Neutrophil (primary cell): ENCODE data around the gene LRIT2.

Experiments used
- H3K27ac ChIP-seq: fragments of 200-600 bp; sonication (generic); 2 replicates; pipeline ENCODE4 v1.5.1; 2016; ENCODE audit warnings: mild to moderate bottlenecking, moderate library complexity
- H3K27me3 ChIP-seq: fragments of 200-600 bp; sonication (generic); 2 replicates; pipeline ENCODE4 v1.6.0; 2016; ENCODE audit warnings: mild to moderate bottlenecking
- H3K36me3 ChIP-seq: fragments of 200-600 bp; sonication (generic); 2 replicates; pipeline ENCODE4 v1.5.1; 2017
- H3K4me1 ChIP-seq, 2 experiments: fragments of 200-600 bp in 1 of 2; sonication (generic) in 1 of 2; 1 replicate in 1 of 2; 2 replicates in 1 of 2; pipeline versions ENCODE4 v1.5.1 to v1.6.1; 2013 to 2016; ENCODE audit warnings: low read depth in 1 of 2, low read length in 1 of 2, mild to moderate bottlenecking in 1 of 2, moderate library complexity in 1 of 2; ENCODE audit not compliant: control insufficient read depth in 1 of 2, insufficient read depth in 1 of 2
- H3K4me3 ChIP-seq, 2 experiments: fragments of 200-600 bp in 1 of 2; sonication (generic) in 1 of 2; 1 replicate in 1 of 2; 2 replicates in 1 of 2; pipeline ENCODE4 v1.5.1; 2013 to 2016; ENCODE audit warnings: low read depth in 1 of 2, low read length in 1 of 2, mild to moderate bottlenecking in 1 of 2, moderate library complexity in 1 of 2
- H3K9me3 ChIP-seq: fragments of 200-600 bp; sonication (generic); 2 replicates; pipeline ENCODE4 v1.5.1; 2016
- TF ChIP-seq, protein P1 (sequence below): fragments of 200-600 bp; sonication (generic); IDR thresholded peaks from 2 replicates; pipeline ENCODE4 v1.5.1; 2016; ENCODE audit warnings: antibody characterized with exemption

LRIT2 gene

DNA sequence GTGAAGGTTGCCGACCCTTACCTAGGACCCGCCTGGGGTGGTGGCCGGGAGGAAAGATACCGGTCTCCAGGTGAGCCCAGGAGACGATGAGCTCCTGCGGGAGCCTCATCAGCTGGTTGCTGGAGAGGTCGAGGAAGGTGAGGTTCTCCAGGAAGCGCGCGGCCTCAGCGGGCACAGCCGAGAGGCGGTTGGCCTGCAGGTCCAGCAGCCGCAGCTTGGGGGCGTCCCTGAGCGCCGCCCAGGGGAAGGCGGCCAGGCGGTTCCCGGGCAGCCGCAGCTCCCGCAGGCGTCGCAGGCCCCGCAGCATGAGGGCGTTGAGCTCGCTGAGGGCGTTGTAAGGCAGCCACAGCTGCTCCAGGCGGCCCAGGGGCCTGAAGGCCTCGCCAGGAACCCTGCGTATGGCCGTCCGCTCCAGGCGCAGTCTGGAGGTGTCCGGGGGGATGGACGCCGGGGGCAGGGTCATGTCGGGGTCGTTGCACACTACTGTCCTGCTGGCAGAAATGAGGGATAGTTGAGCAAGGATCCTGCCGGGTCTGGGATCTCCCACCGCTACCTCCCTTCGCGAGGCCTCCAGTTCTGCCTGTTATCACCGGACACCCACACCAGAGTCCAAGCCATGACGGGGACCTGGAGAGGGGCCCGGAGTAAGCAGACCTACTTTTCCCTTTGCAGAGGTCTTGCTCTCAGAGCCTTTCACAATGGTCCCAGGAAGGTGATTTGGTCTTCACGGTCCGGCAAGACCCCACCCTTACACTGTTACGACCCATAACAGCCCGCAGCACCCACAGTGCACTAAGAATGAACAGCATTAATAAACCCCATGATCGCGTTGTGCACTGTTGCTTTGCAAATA, 12.1 kb upstream of the LRIT2 start:
- Histone ChIP-seq H3K9me3 (no peaks in the 10 kb centered on the region), H3K27me3 (peaks cover 26% of the 10 kb centered on the region), H3K36me3 (no peaks in the 10 kb centered on the region), H3K4me1 (no peaks in the 10 kb centered on the region), H3K27ac (no peak overlapping the region), H3K4me3 (no peak overlapping the region)
- TF ChIP-seq, protein P1, sequence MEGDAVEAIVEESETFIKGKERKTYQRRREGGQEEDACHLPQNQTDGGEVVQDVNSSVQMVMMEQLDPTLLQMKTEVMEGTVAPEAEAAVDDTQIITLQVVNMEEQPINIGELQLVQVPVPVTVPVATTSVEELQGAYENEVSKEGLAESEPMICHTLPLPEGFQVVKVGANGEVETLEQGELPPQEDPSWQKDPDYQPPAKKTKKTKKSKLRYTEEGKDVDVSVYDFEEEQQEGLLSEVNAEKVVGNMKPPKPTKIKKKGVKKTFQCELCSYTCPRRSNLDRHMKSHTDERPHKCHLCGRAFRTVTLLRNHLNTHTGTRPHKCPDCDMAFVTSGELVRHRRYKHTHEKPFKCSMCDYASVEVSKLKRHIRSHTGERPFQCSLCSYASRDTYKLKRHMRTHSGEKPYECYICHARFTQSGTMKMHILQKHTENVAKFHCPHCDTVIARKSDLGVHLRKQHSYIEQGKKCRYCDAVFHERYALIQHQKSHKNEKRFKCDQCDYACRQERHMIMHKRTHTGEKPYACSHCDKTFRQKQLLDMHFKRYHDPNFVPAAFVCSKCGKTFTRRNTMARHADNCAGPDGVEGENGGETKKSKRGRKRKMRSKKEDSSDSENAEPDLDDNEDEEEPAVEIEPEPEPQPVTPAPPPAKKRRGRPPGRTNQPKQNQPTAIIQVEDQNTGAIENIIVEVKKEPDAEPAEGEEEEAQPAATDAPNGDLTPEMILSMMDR = no peak

DNA sequence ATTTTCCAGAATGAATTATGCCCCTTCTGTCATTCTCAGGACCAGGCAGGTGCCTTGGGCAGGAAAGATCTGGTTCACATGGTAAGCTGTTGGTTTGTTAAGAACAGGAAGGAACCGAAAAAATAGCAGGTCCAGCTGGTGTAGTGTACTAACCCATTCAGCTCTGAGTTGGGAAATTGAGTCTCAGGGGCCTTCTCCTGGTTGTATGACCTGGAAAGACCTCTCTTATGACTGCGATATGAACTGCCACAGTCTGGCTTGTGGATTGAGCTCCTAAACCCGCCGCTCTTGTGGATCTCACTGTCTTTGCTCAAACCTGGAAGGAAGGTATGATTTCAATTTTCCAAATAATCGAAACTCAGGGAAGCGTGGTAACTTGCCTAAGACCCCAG, 11.5 kb upstream of the LRIT2 start:
- Histone ChIP-seq H3K4me3 (no peak overlapping the region), H3K4me1 (no peaks in the 10 kb centered on the region), H3K27ac (no peak overlapping the region), H3K27me3 (peaks cover 26% of the 10 kb centered on the region), H3K36me3 (no peaks in the 10 kb centered on the region), H3K9me3 (no peaks in the 10 kb centered on the region)
- TF ChIP-seq, protein P1 = no peak

- TF ChIP-seq, protein P1 = no peak
- H3K27me3 ChIP-seq = peaks cover 26% of the 10 kb centered on the region
- H3K4me1 ChIP-seq = no peaks in the 10 kb centered on the region
- no peak overlapping the region for H3K4me3 ChIP-seq
- H3K36me3 ChIP-seq = no peaks in the 10 kb centered on the region
- no peaks in the 10 kb centered on the region for H3K9me3 ChIP-seq
- H3K27ac ChIP-seq = no peak overlapping the region
Measured at GRCh38 chr10:84235096-84235495, 9.8 kb upstream of the LRIT2 start.

DNA sequence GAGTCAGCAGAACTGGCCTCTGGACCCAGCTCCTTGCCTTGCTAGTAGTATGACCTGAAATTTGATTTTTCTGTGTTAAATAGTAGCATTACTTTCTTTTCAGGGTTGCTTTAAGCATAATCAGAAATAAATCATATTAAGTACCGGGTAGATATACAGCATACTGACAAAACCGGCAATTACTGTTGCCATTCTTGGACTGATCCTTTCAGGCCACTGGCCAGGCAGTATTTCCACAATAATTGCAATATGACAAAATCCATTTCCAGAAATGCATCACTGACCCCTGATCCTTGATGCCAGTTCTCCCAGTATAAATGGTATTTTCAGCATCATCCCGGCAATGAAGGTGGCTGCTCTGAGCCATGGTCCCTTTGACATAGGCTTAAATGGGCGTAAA, 9.1 kb upstream of the LRIT2 start:
- no peak overlapping the region for H3K4me3 ChIP-seq
- TF ChIP-seq, protein P1 = no peak

DNA sequence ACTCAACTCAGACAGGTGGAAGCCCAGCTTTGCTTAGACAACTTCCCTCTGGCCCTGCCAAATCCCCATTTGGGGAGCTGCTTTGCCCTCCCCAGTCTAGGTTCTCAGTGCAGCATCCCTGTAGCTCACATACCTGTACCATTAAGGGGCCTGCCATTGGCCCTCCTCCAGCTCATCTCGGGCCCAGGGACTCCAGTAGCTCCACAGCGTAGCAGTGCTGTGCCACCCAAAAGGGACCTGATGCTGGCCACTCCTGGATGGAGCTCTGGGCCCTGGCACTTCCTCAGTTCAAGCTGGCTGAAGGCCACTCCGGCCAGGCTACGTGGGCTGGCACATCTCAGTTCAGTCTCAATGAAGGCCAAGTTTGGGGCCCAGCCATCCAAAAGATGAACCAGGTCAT, 8.6 kb upstream of the LRIT2 start:
- Histone ChIP-seq H3K4me1 (no peaks in the 10 kb centered on the region), H3K4me3 (no peak overlapping the region), H3K27ac (no peak overlapping the region), H3K9me3 (no peaks in the 10 kb centered on the region), H3K36me3 (no peaks in the 10 kb centered on the region), H3K27me3 (peaks cover 22% of the 10 kb centered on the region)
- TF ChIP-seq, protein P1 = no peak

More for the DNA sequence above, 9.1 kb upstream of the LRIT2 start:
- Histone ChIP-seq H3K27ac (no peak overlapping the region), H3K36me3 (no peaks in the 10 kb centered on the region), H3K27me3 (peaks cover 26% of the 10 kb centered on the region), H3K9me3 (no peaks in the 10 kb centered on the region), H3K4me1 (no peaks in the 10 kb centered on the region)
